OCI-M2 (cell line): ENCODE data around the gene HOXA3.

ENCODE experiments used
- DNase-seq: peaks from one replicate; lab custom pipeline; 2025; ENCODE audit not compliant: unreplicated experiment; lab: John Stamatoyannopoulos, UW

Gene HOXA3

GRCh38 chr7:27095050-27095896 is 57.1 kb downstream of the HOXA3 start:
- DNase-seq = no peak

- DNase-seq = no peak
Measured at GRCh38 chr7:27094304-27095049, 57.9 kb downstream of the HOXA3 start.

GRCh38 chr7:27093184-27093895 is 59.0 kb downstream of the HOXA3 start:
- no peak for DNase-seq

GRCh38 chr7:27092819-27093110 is 59.6 kb downstream of the HOXA3 start:
- DNase-seq = no peak

GRCh38 chr7:27091941-27092818 is 60.2 kb downstream of the HOXA3 start:
- no peak for DNase-seq

- no peak for DNase-seq
Measured at GRCh38 chr7:27091105-27091504, 61.3 kb downstream of the HOXA3 start.

GRCh38 chr7:27088002-27088922 is 64.1 kb downstream of the HOXA3 start:
- DNase-seq = no peak

- DNase-seq = no peak
Measured at GRCh38 chr7:27083646-27084045, 68.7 kb downstream of the HOXA3 start.

GRCh38 chr7:27082171-27082570 is 70.2 kb downstream of the HOXA3 start:
- DNase-seq = no peak

- DNase-seq = no peak
Measured at GRCh38 chr7:27080844-27081436, 71.4 kb downstream of the HOXA3 start.

- DNase-seq = no peak
Measured at GRCh38 chr7:27079234-27079975, 73.0 kb downstream of the HOXA3 start.

- no peak for DNase-seq
Measured at GRCh38 chr7:27078616-27079233, 73.7 kb downstream of the HOXA3 start.

GRCh38 chr7:27073076-27073475 is 79.3 kb downstream of the HOXA3 start:
- no peak for DNase-seq

GRCh38 chr7:27071622-27072390 is 80.6 kb downstream of the HOXA3 start:
- no peak for DNase-seq

- no peak for DNase-seq
Measured at GRCh38 chr7:27068259-27068658, 84.1 kb downstream of the HOXA3 start.

GRCh38 chr7:27066148-27066547 is 86.2 kb downstream of the HOXA3 start:
- no peak for DNase-seq

- DNase-seq = no peak
Measured at GRCh38 chr7:27065709-27066108, 86.7 kb downstream of the HOXA3 start.

- DNase-seq = no peak
Measured at GRCh38 chr7:27064661-27065060, 87.7 kb downstream of the HOXA3 start.
